GM19023 (cell line): ENCODE measurements around the gene FHAD1.
"Not testable (repeated sequence)": the region's sequence is repeated elsewhere in the genome, so short reads cannot be mapped to it uniquely, and the experiment has no call there.

Experiments used
- ATAC-seq: cut with Tn5 transposase; IDR thresholded peaks from one replicate; pipeline ENCODE4 v1.9.1; 2021; ENCODE audit warnings: mild to moderate bottlenecking, moderate library complexity; ENCODE audit not compliant: unreplicated experiment

Gene FHAD1

GRCh38 chr1:15430787-15431570 is 184.0 kb downstream of the FHAD1 start:
- ATAC-seq, result no peak

- no peak for ATAC-seq
Measured at GRCh38 chr1:15431571-15431948, 184.5 kb downstream of the FHAD1 start.

- no peak for ATAC-seq
Measured at GRCh38 chr1:15432324-15432723, 185.3 kb downstream of the FHAD1 start.

GRCh38 chr1:15433471-15433870 is 186.4 kb downstream of the FHAD1 start:
- ATAC-seq, result no peak

- ATAC-seq, result not testable (repeated sequence)
Measured at GRCh38 chr1:15434739-15435138, 187.7 kb downstream of the FHAD1 start.

- no peak for ATAC-seq
Measured at GRCh38 chr1:15435239-15436077, 188.4 kb downstream of the FHAD1 start.

- no peak for ATAC-seq
Measured at GRCh38 chr1:15436881-15437442, 189.9 kb downstream of the FHAD1 start.

- no peak for ATAC-seq
Measured at GRCh38 chr1:15439325-15439724, 192.3 kb downstream of the FHAD1 start.

GRCh38 chr1:15440357-15440756 is 193.3 kb downstream of the FHAD1 start:
- no peak for ATAC-seq

- ATAC-seq, result no peak
Measured at GRCh38 chr1:15441247-15441646, 194.2 kb downstream of the FHAD1 start.

- no peak for ATAC-seq
Measured at GRCh38 chr1:15442119-15442518, 195.1 kb downstream of the FHAD1 start.

- ATAC-seq, result no peak
Measured at GRCh38 chr1:15442759-15443158, 195.7 kb downstream of the FHAD1 start.

- no peak for ATAC-seq
Measured at GRCh38 chr1:15443281-15443680, 196.3 kb downstream of the FHAD1 start.

GRCh38 chr1:15444468-15445389 is 197.7 kb downstream of the FHAD1 start:
- ATAC-seq, result no peak

- no peak for ATAC-seq
Measured at GRCh38 chr1:15445390-15446122, 198.5 kb downstream of the FHAD1 start.

- no peak for ATAC-seq
Measured at GRCh38 chr1:15446212-15446611, 199.2 kb downstream of the FHAD1 start.
